WTC11 (cell line): ENCODE data around the gene INAFM2. TPM values are rescaled to one million over a fixed set of nuclear protein-coding genes. Genes with fewer than 3 reads are reported as not detected.

Experiments
- ATAC-seq: fragments of 200-7000 bp; cut with Tn5 transposase; 2 replicates; pipeline ENCODE4 v1.10.0; 2021; ENCODE audit warnings: mild to moderate bottlenecking, moderate library complexity
- CTCF ChIA-PET: fragments of 300-600 bp; sonication (Branson Sonifier 250); formaldehyde crosslinking; loops from one replicate; lab custom pipeline; 2021; ENCODE audit warnings: antibody characterized with exemption; lab: Charles Lee
- POLR2A ChIA-PET: fragments of 350-600 bp; sonication (Branson Sonifier 250); formaldehyde crosslinking; loops from one replicate; lab custom pipeline; 2021; ENCODE audit warnings: antibody characterized with exemption; lab: Charles Lee
- DNase-seq: peaks from one replicate; pipeline ENCODE4 v3.0.0; 2021; ENCODE audit warnings: low spot score
- H3K27ac Mint-ChIP-seq: 2 replicates; pipeline ENCODE4 v1.8.0; 2021; ENCODE audit warnings: mixed read lengths
- H3K27me3 Mint-ChIP-seq: 2 replicates; pipeline ENCODE4 v1.8.0; 2021; ENCODE audit warnings: low read depth, mild to moderate bottlenecking, moderate library complexity, mixed read lengths
- H3K36me3 Mint-ChIP-seq: 2 replicates; pipeline ENCODE4 v1.8.0; 2021; ENCODE audit warnings: mixed read lengths
- H3K4me1 Mint-ChIP-seq: 2 replicates; pipeline ENCODE4 v1.8.0; 2022; ENCODE audit warnings: mixed read lengths
- H3K4me3 Mint-ChIP-seq: 2 replicates; pipeline ENCODE4 v1.8.0; 2021; ENCODE audit warnings: mild to moderate bottlenecking, moderate library complexity, mixed read lengths
- H3K9me3 Mint-ChIP-seq: 2 replicates; pipeline ENCODE4 v1.8.0; 2021; ENCODE audit warnings: mixed read lengths
- AFF4 ChIP-seq: sonication (generic); formaldehyde crosslinking; IDR thresholded peaks from 2 replicates; pipeline ENCODE4 v1.8.1; 2023; ENCODE audit warnings: mild to moderate bottlenecking, missing genetic modification reagents, borderline replicate concordance
- E2F5 ChIP-seq: sonication (generic); formaldehyde crosslinking; IDR thresholded peaks from 2 replicates; pipeline ENCODE4 v1.8.1; 2022; ENCODE audit warnings: mild to moderate bottlenecking, moderate library complexity, missing genetic modification reagents
- ERG ChIP-seq: fragments of 250-450 bp; sonication (Bioruptor Pico); IDR thresholded peaks from 2 replicates; pipeline ENCODE4 v1.8.0; 2021; ENCODE audit warnings: mild to moderate bottlenecking
- ETV6 ChIP-seq: sonication (generic); formaldehyde crosslinking; IDR thresholded peaks from 2 replicates; pipeline ENCODE4 v1.8.1; 2022; ENCODE audit warnings: mild to moderate bottlenecking, missing genetic modification reagents
- FOXP1 ChIP-seq: sonication (generic); formaldehyde crosslinking; IDR thresholded peaks from 2 replicates; pipeline ENCODE4 v1.8.0; 2022; ENCODE audit warnings: missing genetic modification reagents, mild to moderate bottlenecking, moderate library complexity, borderline replicate concordance
- GRHL2 ChIP-seq: fragments of 250-450 bp; sonication (Bioruptor Pico); IDR thresholded peaks from 2 replicates; pipeline ENCODE4 v1.8.0; 2022; ENCODE audit warnings: mild to moderate bottlenecking, moderate library complexity; ENCODE audit not compliant: insufficient replicate concordance, severe bottlenecking
- GTF2I ChIP-seq: fragments of 250-450 bp; sonication (Bioruptor Pico); conservative IDR thresholded peaks from 2 replicates; pipeline ENCODE4 v1.4.0; 2021; ENCODE audit warnings: mild to moderate bottlenecking
- IRF1 ChIP-seq: sonication (generic); formaldehyde crosslinking; IDR thresholded peaks from 2 replicates; pipeline ENCODE4 v1.8.0; 2023; ENCODE audit warnings: missing genetic modification reagents
- JUN ChIP-seq: sonication (generic); formaldehyde crosslinking; IDR thresholded peaks from 2 replicates; pipeline ENCODE4 v1.8.0; 2023; ENCODE audit warnings: mild to moderate bottlenecking, missing genetic modification reagents
- NFYB ChIP-seq: sonication (generic); formaldehyde crosslinking; conservative IDR thresholded peaks from 2 replicates; pipeline ENCODE4 v1.8.0; 2022; ENCODE audit warnings: low read depth, missing genetic modification reagents
- RELA ChIP-seq: sonication (generic); formaldehyde crosslinking; IDR thresholded peaks from 2 replicates; pipeline ENCODE4 v1.8.1; 2022; ENCODE audit warnings: missing genetic modification reagents, mild to moderate bottlenecking, borderline replicate concordance
- TEAD1 ChIP-seq: sonication (generic); formaldehyde crosslinking; IDR thresholded peaks from 2 replicates; pipeline ENCODE4 v1.8.0; 2022; ENCODE audit warnings: mild to moderate bottlenecking, missing genetic modification reagents
- ZBTB43 ChIP-seq: sonication (generic); formaldehyde crosslinking; IDR thresholded peaks from 2 replicates; pipeline ENCODE4 v1.8.1; 2023; ENCODE audit warnings: mild to moderate bottlenecking, missing genetic modification reagents
- ZNF121 ChIP-seq: sonication (generic); formaldehyde crosslinking; IDR thresholded peaks from 2 replicates; pipeline ENCODE4 v1.8.0; 2023; ENCODE audit warnings: missing genetic modification reagents
- ZNF219 ChIP-seq: sonication (generic); formaldehyde crosslinking; IDR thresholded peaks from 2 replicates; pipeline ENCODE4 v1.8.0; 2023; ENCODE audit warnings: missing genetic modification reagents, mild to moderate bottlenecking, borderline replicate concordance
- ZNF281 ChIP-seq: sonication (generic); formaldehyde crosslinking; IDR thresholded peaks from 2 replicates; pipeline ENCODE4 v1.8.0; 2023; ENCODE audit warnings: mild to moderate bottlenecking, missing genetic modification reagents
- ZSCAN18 ChIP-seq: fragments of 250-450 bp; sonication (Bioruptor Pico); IDR thresholded peaks from 2 replicates; pipeline ENCODE4 v2.1.2; 2022; ENCODE audit warnings: mild to moderate bottlenecking, moderate library complexity
- total RNA-seq: library from RNA; stranded (reverse); gene quantifications from 3 replicates; pipeline ENCODE4 v1.2.3, GENCODE V29; 2021

INAFM2 gene
- total RNA-seq, 1 experiment from 2014 or later: 34.2 TPM

GRCh38 chr15:40301467-40302179 is 21.9 kb upstream of the INAFM2 start (continued):
- TF ChIP-seq AFF4 (no peak), IRF1 (CRISPR knock-in tag) (no peak), ZNF281 (CRISPR knock-in tag) (0 out of 2 replicates have a peak, but pooled peaks have one; percentile 33), E2F5 (CRISPR knock-in tag) (no peak), NFYB (CRISPR knock-in tag) (0 out of 2 replicates have a peak, but pooled peaks have one; percentile 19), GTF2I (CRISPR knock-in tag) (0 out of 2 replicates have a peak, but pooled peaks have one; percentile 3), TEAD1 (CRISPR knock-in tag) (0 out of 2 replicates have a peak, but pooled peaks have one; percentile 25), FOXP1 (peak; percentile 42; the same call in 1 of the 2 replicates), ETV6 (CRISPR knock-in tag) (no peak), ERG (no peak), ZNF121 (peak; percentile 98), ZBTB43 (no peak)

GRCh38 chr15:40302288-40302886 is 21.1 kb upstream of the INAFM2 start:
- ATAC-seq (no peak), DNase-seq (no peak)
- Mint-ChIP-seq H3K4me1 (peaks cover 26% of the 10 kb centered on the region), H3K4me3 (no peak overlapping the region), H3K36me3 (peaks cover 18% of the 10 kb centered on the region), H3K27me3 (no peaks in the 10 kb centered on the region; the same call in 1 of the 2 replicates), H3K9me3 (peaks cover 16% of the 10 kb centered on the region), H3K27ac (no peak overlapping the region)
- POLR2A ChIA-PET: interaction anchor here (1.0 to 1.8 kb wide), 2 partner anchors 11 to 38 kb away, joined by 3 to 6 read pairs; no protein-coding TSS in a partner anchor
- CTCF ChIA-PET: interaction anchor here (0.7 to 12.4 kb wide), 11 partner anchors 7 to 64 kb away, joined by 3 to 341 read pairs (median 12); partner anchors contain the start of genes ANKRD63, INAFM2 and PAK6
- TF ChIP-seq GRHL2 (CRISPR knock-in tag) (no peak), ZNF219 (CRISPR knock-in tag) (no peak), JUN (CRISPR knock-in tag) (no peak), RELA (CRISPR knock-in tag) (no peak), E2F5 (CRISPR knock-in tag) (no peak), ZSCAN18 (CRISPR knock-in tag) (no peak)
- TF ChIP-seq, all 79 proteins: peak for 0
